ENCODE data around the gene TEX52. TPM values are rescaled to one million over a fixed set of nuclear protein-coding genes. Genes with fewer than 3 reads are reported as not detected.

Gene TEX52
- total RNA-seq, 1 experiment from 2014 or later, result not detected

GRCh38 chr12:2900642-2901041, 43.8 kb upstream of the TEX52 start:
- Histone ChIP-seq H3K27ac (ENCODE audit: low read depth, low read length) (no peak overlapping the region), H3K79me2 (ENCODE audit: insufficient read depth, low read length) (peaks cover 58% of the 10 kb centered on the region), H3K27me3 (ENCODE audit: insufficient read depth, low read length) (no peaks in the 10 kb centered on the region), H3K4me2 (ENCODE audit: low read length) (no peak overlapping the region), H3K9ac (ENCODE audit: low read length) (no peak overlapping the region), H3K4me3 (replicated peaks in 1 of 2; ENCODE audit: low read depth in 1 of 2, low read length in 2 of 2) (no peak overlapping the region), H2AFZ (ENCODE audit: low read depth, low read length, poor library complexity, severe bottlenecking) (no peak overlapping the region), H3K36me3 (ENCODE audit: control insufficient read depth in 1 of 2, insufficient read depth in 2 of 2, low read length in 2 of 2) (no peaks in the 10 kb centered on the region), H3K9me3 (ENCODE audit: control insufficient read depth in 1 of 2, insufficient read depth in 1 of 2, low read depth in 1 of 2, low read length in 2 of 2) (no peaks in the 10 kb centered on the region), H3K9me2 (ENCODE audit: insufficient read depth) (no peaks in the 10 kb centered on the region), H4K20me1 (ENCODE audit: insufficient read depth) (peaks cover 4% of the 10 kb centered on the region; the same call in 1 of the 2 replicates), H3K4me1 (ENCODE audit: control insufficient read depth in 1 of 2, insufficient read depth in 2 of 2, low read length in 2 of 2) (no peaks in the 10 kb centered on the region)
- BruUV-seq (replicated peaks), result no TSS peak
- no peak for ATAC-seq
- RAD21 ChIA-PET (ENCODE audit: low non-redundant PET in 1 of 2, low total read pairs in 2 of 2, uncharacterized antibody in 2 of 2, unreplicated experiment in 2 of 2), result no interaction called here
- TF ChIP-seq EZH2 (IDR thresholded peaks at IDR 0.05), result no peak
- TF ChIP-seq RAD21 (IDR thresholded peaks at IDR 0.05; ENCODE audit: low read depth), result no peak
- TF ChIP-seq, protein P1, sequence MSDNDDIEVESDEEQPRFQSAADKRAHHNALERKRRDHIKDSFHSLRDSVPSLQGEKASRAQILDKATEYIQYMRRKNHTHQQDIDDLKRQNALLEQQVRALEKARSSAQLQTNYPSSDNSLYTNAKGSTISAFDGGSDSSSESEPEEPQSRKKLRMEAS (IDR thresholded peaks at IDR 0.05), result no peak
- no peak for TF ChIP-seq CTCF (IDR thresholded peaks at IDR 0.05 in 2 of 3, conservative IDR thresholded peaks at IDR 0.05 in 1 of 3; ENCODE audit: borderline replicate concordance in 1 of 3, insufficient read depth in 1 of 3, low read depth in 2 of 3, low read length in 2 of 3)
- TF ChIP-seq CEBPB (IDR thresholded peaks at IDR 0.05; ENCODE audit: low read depth), result no peak
- no peak for TF ChIP-seq SP1 (IDR thresholded peaks at IDR 0.05; ENCODE audit: low read depth)
- TF ChIP-seq, protein P2, sequence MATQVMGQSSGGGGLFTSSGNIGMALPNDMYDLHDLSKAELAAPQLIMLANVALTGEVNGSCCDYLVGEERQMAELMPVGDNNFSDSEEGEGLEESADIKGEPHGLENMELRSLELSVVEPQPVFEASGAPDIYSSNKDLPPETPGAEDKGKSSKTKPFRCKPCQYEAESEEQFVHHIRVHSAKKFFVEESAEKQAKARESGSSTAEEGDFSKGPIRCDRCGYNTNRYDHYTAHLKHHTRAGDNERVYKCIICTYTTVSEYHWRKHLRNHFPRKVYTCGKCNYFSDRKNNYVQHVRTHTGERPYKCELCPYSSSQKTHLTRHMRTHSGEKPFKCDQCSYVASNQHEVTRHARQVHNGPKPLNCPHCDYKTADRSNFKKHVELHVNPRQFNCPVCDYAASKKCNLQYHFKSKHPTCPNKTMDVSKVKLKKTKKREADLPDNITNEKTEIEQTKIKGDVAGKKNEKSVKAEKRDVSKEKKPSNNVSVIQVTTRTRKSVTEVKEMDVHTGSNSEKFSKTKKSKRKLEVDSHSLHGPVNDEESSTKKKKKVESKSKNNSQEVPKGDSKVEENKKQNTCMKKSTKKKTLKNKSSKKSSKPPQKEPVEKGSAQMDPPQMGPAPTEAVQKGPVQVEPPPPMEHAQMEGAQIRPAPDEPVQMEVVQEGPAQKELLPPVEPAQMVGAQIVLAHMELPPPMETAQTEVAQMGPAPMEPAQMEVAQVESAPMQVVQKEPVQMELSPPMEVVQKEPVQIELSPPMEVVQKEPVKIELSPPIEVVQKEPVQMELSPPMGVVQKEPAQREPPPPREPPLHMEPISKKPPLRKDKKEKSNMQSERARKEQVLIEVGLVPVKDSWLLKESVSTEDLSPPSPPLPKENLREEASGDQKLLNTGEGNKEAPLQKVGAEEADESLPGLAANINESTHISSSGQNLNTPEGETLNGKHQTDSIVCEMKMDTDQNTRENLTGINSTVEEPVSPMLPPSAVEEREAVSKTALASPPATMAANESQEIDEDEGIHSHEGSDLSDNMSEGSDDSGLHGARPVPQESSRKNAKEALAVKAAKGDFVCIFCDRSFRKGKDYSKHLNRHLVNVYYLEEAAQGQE (IDR thresholded peaks at IDR 0.05; ENCODE audit: low read depth), result no peak
- no peak for TF ChIP-seq POLR2A (IDR thresholded peaks at IDR 0.05; ENCODE audit: borderline replicate concordance, extremely low read depth, insufficient read depth, insufficient read length)
- no peak for TF ChIP-seq ELF1 (IDR thresholded peaks at IDR 0.05; ENCODE audit: borderline replicate concordance, low read depth)
- TF ChIP-seq, protein P3, sequence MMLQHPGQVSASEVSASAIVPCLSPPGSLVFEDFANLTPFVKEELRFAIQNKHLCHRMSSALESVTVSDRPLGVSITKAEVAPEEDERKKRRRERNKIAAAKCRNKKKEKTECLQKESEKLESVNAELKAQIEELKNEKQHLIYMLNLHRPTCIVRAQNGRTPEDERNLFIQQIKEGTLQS (IDR thresholded peaks at IDR 0.05), result no peak
- TF ChIP-seq CBX3 (IDR thresholded peaks at IDR 0.05; ENCODE audit: low read depth), result no peak
- TF ChIP-seq JUND (IDR thresholded peaks at IDR 0.05), result no peak
- no peak for TF ChIP-seq POLR2AphosphoS5 (IDR thresholded peaks at IDR 0.05; ENCODE audit: low read depth, low read length)
- TF ChIP-seq SIN3A (IDR thresholded peaks at IDR 0.05; ENCODE audit: low read depth), result no peak
- TF ChIP-seq EGR1 (IDR thresholded peaks at IDR 0.05; ENCODE audit: low read depth), result no peak
- TF ChIP-seq ZBTB33 (IDR thresholded peaks at IDR 0.05; ENCODE audit: extremely low read depth, insufficient replicate concordance, low read length), result no peak
- no peak for TF ChIP-seq FOSL1 (IDR thresholded peaks at IDR 0.05; ENCODE audit: low read depth)
- TF ChIP-seq EZH2phosphoT487 (IDR thresholded peaks at IDR 0.05; ENCODE audit: borderline replicate concordance), result no peak
- TF ChIP-seq YY1 (IDR thresholded peaks at IDR 0.05; ENCODE audit: extremely low read depth, insufficient replicate concordance, low read depth, low read length), result no peak
- intact Hi-C loops (cut with micrococcal nuclease), result no loop called here
- POLR2A ChIA-PET, result no interaction called here
- CTCF ChIA-PET, result no interaction called here
- no peak for DNase-seq (ENCODE audit: low read depth, low spot score)

Measured in HCT116 (cell line).